RWPE1 (cell line): ENCODE measurements around the gene BCL11A.

ENCODE experiments used
- CTCF ChIA-PET: fragments of 350-600 bp; sonication (Branson Sonifier 250); formaldehyde crosslinking; extraction: SDS; loops from one replicate; lab custom pipeline; 2021; lab: Yijun Ruan, JAX
- POLR2A ChIA-PET: fragments of 400-600 bp; formaldehyde crosslinking; extraction: SDS; loops from one replicate; lab custom pipeline; 2020; ENCODE audit warnings: antibody characterized with exemption; ENCODE audit not compliant: low non-redundant PET; lab: Yijun Ruan, JAX
- DNase-seq: peaks from one replicate; pipeline ENCODE4 v3.0.0; 2012; ENCODE audit warnings: low spot score
- H3K27ac ChIP-seq: fragments of 450-650 bp; 2 replicates; pipeline ENCODE4 v1.5.1; 2017
- TF ChIP-seq, protein P1 (sequence below): fragments of 450-650 bp; conservative IDR thresholded peaks from 2 replicates; pipeline ENCODE4 v1.5.1; 2017; ENCODE audit warnings: low read depth, mild to moderate bottlenecking

Gene BCL11A

DNA sequence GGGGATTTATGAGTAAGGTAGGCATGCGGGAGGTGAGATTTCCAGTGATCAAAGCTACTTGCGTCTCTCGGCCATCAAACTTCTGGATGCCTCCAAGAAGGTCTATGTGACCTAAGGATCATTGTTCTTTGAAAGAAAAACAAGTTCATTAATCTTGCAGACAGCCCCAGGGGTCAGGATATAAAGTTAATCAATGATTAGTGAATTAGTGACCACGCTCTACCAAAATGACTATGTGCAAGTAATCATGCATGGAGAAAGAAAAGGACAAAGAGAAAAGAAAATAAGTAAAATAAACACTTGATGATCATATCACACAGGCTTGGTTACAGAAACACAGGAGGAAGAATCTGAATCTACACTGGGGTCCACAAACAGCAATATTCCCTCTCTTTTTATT is 42.5 kb upstream of the BCL11A start:
- ChIA-PET POLR2A (interaction anchor here (0.5 kb wide), 1 partner anchor 131 kb away, joined by 3 read pairs; no protein-coding TSS in a partner anchor), CTCF (interaction anchor here (1.1 kb wide), 1 partner anchor 14 kb away, joined by 3 read pairs; no protein-coding TSS in a partner anchor)
- TF ChIP-seq, protein P1, sequence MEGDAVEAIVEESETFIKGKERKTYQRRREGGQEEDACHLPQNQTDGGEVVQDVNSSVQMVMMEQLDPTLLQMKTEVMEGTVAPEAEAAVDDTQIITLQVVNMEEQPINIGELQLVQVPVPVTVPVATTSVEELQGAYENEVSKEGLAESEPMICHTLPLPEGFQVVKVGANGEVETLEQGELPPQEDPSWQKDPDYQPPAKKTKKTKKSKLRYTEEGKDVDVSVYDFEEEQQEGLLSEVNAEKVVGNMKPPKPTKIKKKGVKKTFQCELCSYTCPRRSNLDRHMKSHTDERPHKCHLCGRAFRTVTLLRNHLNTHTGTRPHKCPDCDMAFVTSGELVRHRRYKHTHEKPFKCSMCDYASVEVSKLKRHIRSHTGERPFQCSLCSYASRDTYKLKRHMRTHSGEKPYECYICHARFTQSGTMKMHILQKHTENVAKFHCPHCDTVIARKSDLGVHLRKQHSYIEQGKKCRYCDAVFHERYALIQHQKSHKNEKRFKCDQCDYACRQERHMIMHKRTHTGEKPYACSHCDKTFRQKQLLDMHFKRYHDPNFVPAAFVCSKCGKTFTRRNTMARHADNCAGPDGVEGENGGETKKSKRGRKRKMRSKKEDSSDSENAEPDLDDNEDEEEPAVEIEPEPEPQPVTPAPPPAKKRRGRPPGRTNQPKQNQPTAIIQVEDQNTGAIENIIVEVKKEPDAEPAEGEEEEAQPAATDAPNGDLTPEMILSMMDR: no peak
- DNase-seq: no peak
- H3K27ac ChIP-seq: no peak overlapping the region

DNA sequence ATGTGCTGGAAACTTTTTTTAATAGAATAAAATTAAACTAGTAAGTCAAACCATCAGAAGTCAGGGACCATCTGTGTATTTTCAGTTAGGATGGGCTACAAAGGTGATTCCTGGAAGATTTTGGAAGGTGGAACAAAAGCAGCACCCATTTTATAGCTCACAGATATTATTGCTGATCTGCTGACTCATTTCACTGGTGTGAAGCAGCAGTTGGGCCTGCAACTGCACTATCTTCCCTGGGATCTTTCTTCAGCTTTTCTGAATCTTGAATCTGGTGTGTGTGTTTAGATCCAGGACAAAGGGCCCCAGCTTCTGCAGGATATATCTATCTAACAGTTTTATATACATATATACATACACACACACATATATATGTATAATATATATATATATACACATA is 35.6 kb upstream of the BCL11A start:
- no peak overlapping the region for H3K27ac ChIP-seq
- no peak for DNase-seq
- POLR2A ChIA-PET: no interaction called here
- CTCF ChIA-PET: no interaction called here
- TF ChIP-seq, protein P1: no peak

DNA sequence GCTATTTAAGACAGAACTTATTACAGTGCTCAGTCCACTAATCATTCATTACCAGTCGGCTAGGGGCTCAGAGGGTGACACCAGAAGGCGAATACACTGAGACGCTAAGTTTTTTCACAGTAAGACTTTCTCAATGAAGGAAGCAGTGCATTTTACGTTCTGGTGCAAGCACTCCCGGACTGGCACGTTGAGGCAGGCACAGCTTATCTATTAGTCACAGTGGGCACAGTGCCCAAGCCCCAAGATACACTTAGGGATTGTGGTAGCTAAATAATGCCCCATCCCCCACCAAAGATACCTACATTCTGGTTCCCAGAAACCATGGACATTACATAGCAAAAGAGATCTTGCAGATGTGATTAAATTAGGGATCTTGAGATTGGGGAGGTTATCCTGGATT is 32.6 kb upstream of the BCL11A start:
- DNase-seq: peak; percentile 45
- TF ChIP-seq, protein P1: no peak
- ChIA-PET CTCF (interaction anchor here (0.7 to 2.2 kb wide), 2 partner anchors 43 to 89 kb away, joined by 3 to 5 read pairs; no protein-coding TSS in a partner anchor), POLR2A (no interaction called here)
- no peak overlapping the region for H3K27ac ChIP-seq

DNA sequence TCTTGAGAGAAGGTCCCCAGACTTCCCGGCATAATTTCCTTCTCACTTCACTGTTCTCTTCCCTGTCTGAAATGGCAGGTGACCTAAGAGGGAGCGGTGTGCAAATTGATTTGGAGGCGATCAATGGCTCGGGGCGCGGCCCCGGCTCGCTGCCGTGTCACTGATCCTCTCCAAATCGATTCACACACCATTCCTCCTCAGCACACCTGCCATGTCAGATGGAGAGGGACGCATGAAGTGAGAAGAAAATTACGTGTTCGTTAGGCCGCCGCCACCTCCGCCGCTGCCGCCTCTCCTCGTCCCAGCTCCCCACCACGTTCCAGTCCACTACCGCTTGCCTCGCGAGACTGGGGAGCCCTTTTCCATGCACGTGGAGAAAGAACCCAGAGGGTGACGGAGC is 31.8 kb upstream of the BCL11A start:
- no peak overlapping the region for H3K27ac ChIP-seq
- POLR2A ChIA-PET: no interaction called here
- TF ChIP-seq, protein P1: no peak
- DNase-seq: no peak
- CTCF ChIA-PET: interaction anchor here (0.6 to 2.2 kb wide), 3 partner anchors 14 to 89 kb away, joined by 3 to 5 read pairs (median 4); no protein-coding TSS in a partner anchor

DNA sequence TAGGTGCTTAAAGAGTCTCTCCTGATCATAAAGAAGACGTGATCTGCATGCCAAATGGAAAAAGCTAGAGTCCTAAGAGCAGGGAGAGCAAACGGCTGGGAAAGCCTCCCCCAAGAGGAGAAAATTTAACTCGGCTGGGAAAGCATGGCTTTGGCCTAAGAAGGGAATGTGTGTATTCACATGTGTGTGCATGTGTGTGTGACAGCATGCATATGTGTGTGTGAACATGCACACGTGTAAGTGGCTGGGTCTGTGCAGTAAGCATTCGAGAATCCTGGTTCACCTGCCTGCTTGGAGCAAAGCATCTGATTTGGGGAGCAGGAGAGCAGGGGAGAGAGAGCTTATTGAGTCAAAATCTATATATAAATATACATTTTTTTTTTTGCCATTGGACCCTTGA is 30.1 kb upstream of the BCL11A start:
- CTCF ChIA-PET: interaction anchor here (0.6 to 1.4 kb wide), 4 partner anchors 10 to 1317 kb away, joined by 3 read pairs; no protein-coding TSS in a partner anchor
- POLR2A ChIA-PET: no interaction called here

DNA sequence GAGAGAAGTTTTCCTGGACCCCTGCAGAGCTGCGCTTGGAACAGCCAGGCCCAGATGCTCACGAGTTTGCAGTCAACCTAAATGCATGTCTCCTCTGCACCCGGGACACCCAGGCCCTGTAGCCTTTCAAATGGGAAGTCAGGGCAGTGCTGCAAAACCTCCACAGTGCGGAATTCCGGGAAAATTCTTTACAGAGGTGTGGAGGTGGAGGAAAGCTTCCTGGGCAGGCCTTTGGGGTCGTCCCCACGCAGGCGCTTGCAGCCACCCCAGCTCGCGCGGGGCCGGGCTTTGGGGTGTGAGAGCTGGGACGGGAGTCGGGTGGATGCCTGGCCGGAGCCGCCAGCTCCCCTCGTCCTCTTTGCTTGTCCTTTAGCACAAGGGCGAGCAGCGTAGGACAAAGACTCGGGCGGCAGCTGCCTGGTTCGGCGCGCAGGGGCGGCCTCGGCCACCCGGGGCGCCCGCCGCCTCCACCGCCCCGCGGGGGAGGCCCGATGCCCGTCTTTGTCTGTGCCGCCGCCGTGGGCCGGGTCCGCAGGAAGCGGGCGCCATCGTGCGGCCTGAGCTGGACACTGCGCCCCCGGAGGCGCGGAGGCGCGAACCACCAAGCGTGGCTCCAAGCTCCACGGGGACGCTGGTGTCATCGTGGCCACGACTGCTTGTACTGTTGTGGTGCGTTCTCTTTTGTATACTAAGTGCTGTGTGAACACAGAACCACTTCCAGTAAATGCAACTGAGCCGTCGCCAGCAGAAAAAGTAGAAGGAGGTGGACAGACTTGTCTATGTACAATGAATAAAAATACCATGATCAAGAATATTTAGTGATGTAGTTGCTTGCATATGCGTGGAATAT is 28.2 kb upstream of the BCL11A start:
- ChIA-PET CTCF (interaction anchor here (0.6 to 2.1 kb wide), 25 partner anchors 10 to 1819 kb away, joined by 3 to 24 read pairs (median 3); no protein-coding TSS in a partner anchor), POLR2A (no interaction called here)
- DNase-seq: peak; percentile 73
- TF ChIP-seq, protein P1: peak; percentile 97
- no peak overlapping the region for H3K27ac ChIP-seq

More for the DNA sequence above, 30.1 kb upstream of the BCL11A start:
- no peak overlapping the region for H3K27ac ChIP-seq
- DNase-seq: no peak
- TF ChIP-seq, protein P1: no peak
